ENCODE results near the gene KCNJ2. TPM values are rescaled to one million over a fixed set of nuclear protein-coding genes. Genes with fewer than 3 reads are reported as not detected.

KCNJ2 gene
- polyA plus RNA-seq, 3 donors, result 0.20 to 1.7 (median 0.85) TPM

- no peak overlapping the region for H3K27ac ChIP-seq (ENCODE audit: low read depth, low read length)
- WGBS, 3 donors, result 91 to 96% (median 94%) methylated on average over 3 of the region's 3 CpGs
Observed at GRCh38 chr17:70153210-70153609, 16.1 kb upstream of the KCNJ2 start.

- 86 to 92% (median 90%) methylated on average over 4 of the region's 4 CpGs for WGBS, 3 donors
- H3K27ac ChIP-seq (ENCODE audit: low read depth, low read length), result no peak overlapping the region
Observed at GRCh38 chr17:70157151-70157550, 12.2 kb upstream of the KCNJ2 start.

GRCh38 chr17:70158180-70158579 is 11.2 kb upstream of the KCNJ2 start:
- WGBS, 3 donors, result 57 to 77% (median 68%) methylated on average over 4 of the region's 4 CpGs
- no peak overlapping the region for H3K27ac ChIP-seq (ENCODE audit: low read depth, low read length)

- WGBS, 3 donors, result 68 to 82% (median 76%) methylated on average over 6 of the region's 6 CpGs
- no peak overlapping the region for H3K27ac ChIP-seq (ENCODE audit: low read depth, low read length)
Observed at GRCh38 chr17:70158591-70158990, 10.7 kb upstream of the KCNJ2 start.

GRCh38 chr17:70159980-70160379 is 9.4 kb upstream of the KCNJ2 start:
- WGBS, 3 donors, result 48 to 70% (median 67%) methylated on average over 2 of the region's 2 CpGs
- H3K27ac ChIP-seq (ENCODE audit: low read depth, low read length), result no peak overlapping the region

GRCh38 chr17:70161519-70161918 is 7.8 kb upstream of the KCNJ2 start:
- H3K27ac ChIP-seq (ENCODE audit: low read depth, low read length), result no peak overlapping the region
- 69 to 88% (median 78%) methylated on average over 1 of the region's 1 CpG for WGBS, 3 donors

GRCh38 chr17:70165383-70165782 is 3.9 kb upstream of the KCNJ2 start:
- WGBS, 3 donors, result 62 to 87% (median 87%) methylated on average over 2 of the region's 2 CpGs
- no peak overlapping the region for H3K27ac ChIP-seq (ENCODE audit: low read depth, low read length)

GRCh38 chr17:70166615-70167014 is 2.7 kb upstream of the KCNJ2 start:
- 79 to 82% (median 81%) methylated on average over 4 of the region's 4 CpGs for WGBS, 3 donors
- H3K27ac ChIP-seq (ENCODE audit: low read depth, low read length), result no peak overlapping the region

- WGBS, 3 donors, result 1 to 2% (median 1%) methylated on average over 44 to 45 of the region's 45 CpGs
Observed at GRCh38 chr17:70168044-70168976, 1.0 kb upstream of the KCNJ2 start.

GRCh38 chr17:70169709-70170597 is 621 bp downstream of the KCNJ2 start:
- 7 to 8% (median 7%) methylated on average over 24 of the region's 24 CpGs for WGBS, 3 donors
- no peak overlapping the region for H3K27ac ChIP-seq (ENCODE audit: low read depth, low read length)

More at GRCh38 chr17:70168044-70168976, 1.0 kb upstream of the KCNJ2 start:
- H3K27ac ChIP-seq (ENCODE audit: low read depth, low read length), result no peak overlapping the region

- no peak overlapping the region for H3K27ac ChIP-seq (ENCODE audit: low read depth, low read length)
- 52 to 57% (median 56%) methylated on average over 5 of the region's 5 CpGs for WGBS, 3 donors
Observed at GRCh38 chr17:70171159-70171558, 1.8 kb downstream of the KCNJ2 start.

- no peak overlapping the region for H3K27ac ChIP-seq (ENCODE audit: low read depth, low read length)
- WGBS, 3 donors, result 43 to 90% (median 77%) methylated on average over 2 of the region's 2 CpGs
Observed at GRCh38 chr17:70172449-70172848, 3.1 kb downstream of the KCNJ2 start.

- no peak overlapping the region for H3K27ac ChIP-seq (ENCODE audit: low read depth, low read length)
- WGBS, 3 donors, result 71 to 93% (median 80%) methylated on average over 2 of the region's 2 CpGs
Observed at GRCh38 chr17:70172923-70173322, 3.6 kb downstream of the KCNJ2 start.

GRCh38 chr17:70173681-70174080 is 4.3 kb downstream of the KCNJ2 start:
- no peak overlapping the region for H3K27ac ChIP-seq (ENCODE audit: low read depth, low read length)
- 64 to 73% (median 69%) methylated on average over 4 of the region's 4 CpGs for WGBS, 3 donors

- no peak overlapping the region for H3K27ac ChIP-seq (ENCODE audit: low read depth, low read length)
- WGBS, 3 donors, result 71 to 85% (median 83%) methylated on average over 5 of the region's 5 CpGs
Observed at GRCh38 chr17:70181376-70181775, 12.0 kb downstream of the KCNJ2 start.

- 89 to 93% (median 91%) methylated on average over 3 of the region's 3 CpGs for WGBS, 3 donors
- no peak overlapping the region for H3K27ac ChIP-seq (ENCODE audit: low read depth, low read length)
Observed at GRCh38 chr17:70181866-70182265, 12.5 kb downstream of the KCNJ2 start.

- WGBS, 3 donors, result 72 to 86% (median 83%) methylated on average over 4 of the region's 4 CpGs
- no peak overlapping the region for H3K27ac ChIP-seq (ENCODE audit: low read depth, low read length)
Observed at GRCh38 chr17:70183508-70183907, 14.2 kb downstream of the KCNJ2 start.

- H3K27ac ChIP-seq (ENCODE audit: low read depth, low read length), result no peak overlapping the region
Observed at GRCh38 chr17:70184207-70184606, 14.9 kb downstream of the KCNJ2 start.

GRCh38 chr17:70184770-70185169 is 15.4 kb downstream of the KCNJ2 start:
- 62 to 82% (median 68%) methylated on average over 4 of the region's 4 CpGs for WGBS, 3 donors
- H3K27ac ChIP-seq (ENCODE audit: low read depth, low read length), result no peak overlapping the region
